PC-3 (cell line): ENCODE data around the gene F5.

Experiments used
- CTCF ChIP-seq: fragments of 300-600 bp; sonication (generic); conservative IDR thresholded peaks from 2 replicates; pipeline ENCODE4 v1.5.1; 2017; ENCODE audit warnings: antibody characterized with exemption, low read depth, mild to moderate bottlenecking, low read length
- EZH2 ChIP-seq: fragments of 300-600 bp; sonication (generic); IDR thresholded peaks from one replicate; pipeline ENCODE4 v1.6.1; 2017; ENCODE audit warnings: antibody characterized with exemption, mild to moderate bottlenecking, low read length; ENCODE audit not compliant: unreplicated experiment
- EZH2phosphoT487 ChIP-seq: fragments of 300-600 bp; sonication (generic); IDR thresholded peaks from 2 replicates; pipeline ENCODE4 v1.6.1; 2018; ENCODE audit warnings: mild to moderate bottlenecking, antibody characterized with exemption, low read length, borderline replicate concordance

- TF ChIP-seq CTCF = no peak
- TF ChIP-seq EZH2 = no peak
- TF ChIP-seq EZH2phosphoT487 = no peak
Observed at GRCh38 chr1:169491845-169492281, 94.4 kb downstream of the F5 start.
